GM21447 (cell line): ENCODE data around the gene SEC61B.

Experiments
- ATAC-seq: cut with Tn5 transposase; IDR thresholded peaks from one replicate; pipeline ENCODE4 v1.9.1; 2021; ENCODE audit not compliant: unreplicated experiment

Gene SEC61B

DNA sequence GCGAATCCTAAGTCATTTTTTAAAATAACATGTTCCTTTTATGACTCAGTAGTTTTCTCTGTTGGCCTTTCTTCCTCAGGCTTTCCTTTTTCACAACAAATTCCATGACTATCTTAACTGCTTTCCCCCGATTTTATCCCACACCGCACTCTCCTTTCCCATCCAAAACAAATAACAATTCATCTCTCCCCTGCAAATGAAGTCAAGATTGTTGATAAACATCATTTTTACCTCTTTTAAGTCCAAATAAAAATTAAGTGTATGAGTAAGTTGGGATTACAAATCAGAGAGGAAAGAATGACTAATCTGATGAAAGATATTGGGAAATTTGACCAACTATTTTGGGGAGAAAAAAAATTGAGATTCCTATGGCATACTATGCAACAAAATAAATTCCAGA, 47.3 kb downstream of the SEC61B start:
- ATAC-seq = no peak

- ATAC-seq = no peak
Observed at GRCh38 chr9:99270491-99270890, 48.4 kb downstream of the SEC61B start.

- no peak for ATAC-seq
Observed at GRCh38 chr9:99272836-99273235, 50.8 kb downstream of the SEC61B start.

DNA sequence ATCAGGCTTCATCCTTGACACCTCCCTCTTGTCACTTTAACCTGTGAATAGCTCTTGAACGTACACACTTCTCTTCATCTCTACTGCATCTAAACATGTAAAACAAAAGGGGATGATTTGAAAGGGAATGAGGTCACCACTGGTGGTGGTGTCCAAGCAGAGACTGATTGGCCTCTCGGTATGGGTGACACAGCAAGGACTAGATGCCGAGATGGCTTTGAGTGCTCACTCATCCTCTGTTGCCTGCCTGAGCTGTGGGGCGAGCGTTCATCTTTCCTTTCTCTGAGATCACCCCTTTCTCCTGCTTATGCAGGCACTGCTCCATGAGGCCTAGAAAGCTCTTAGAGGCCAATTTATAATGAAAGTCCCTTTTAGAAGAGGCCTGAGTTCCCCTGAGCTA, 51.9 kb downstream of the SEC61B start:
- no peak for ATAC-seq

DNA sequence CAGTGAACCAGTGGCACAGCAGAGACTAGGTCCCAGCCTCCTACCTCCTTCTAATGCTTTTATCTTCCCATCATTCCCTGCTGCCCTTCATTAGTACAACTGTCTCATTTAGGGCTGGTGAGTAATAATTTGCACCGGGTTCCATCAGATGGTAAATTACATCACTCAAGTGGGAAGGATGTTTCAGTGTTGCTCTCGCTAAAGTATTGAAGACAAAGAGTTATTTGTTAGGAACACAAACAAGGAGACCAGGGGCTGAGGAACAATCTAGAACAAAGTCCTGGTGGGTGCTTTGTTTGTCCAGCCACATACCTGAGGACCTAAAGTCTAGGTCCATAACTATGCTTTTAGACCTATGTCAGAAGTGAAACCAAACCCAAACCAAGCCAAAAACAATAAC, 52.4 kb downstream of the SEC61B start:
- ATAC-seq = no peak
